Measurements from ENCODE around the gene MRPL36.

Gene MRPL36

DNA sequence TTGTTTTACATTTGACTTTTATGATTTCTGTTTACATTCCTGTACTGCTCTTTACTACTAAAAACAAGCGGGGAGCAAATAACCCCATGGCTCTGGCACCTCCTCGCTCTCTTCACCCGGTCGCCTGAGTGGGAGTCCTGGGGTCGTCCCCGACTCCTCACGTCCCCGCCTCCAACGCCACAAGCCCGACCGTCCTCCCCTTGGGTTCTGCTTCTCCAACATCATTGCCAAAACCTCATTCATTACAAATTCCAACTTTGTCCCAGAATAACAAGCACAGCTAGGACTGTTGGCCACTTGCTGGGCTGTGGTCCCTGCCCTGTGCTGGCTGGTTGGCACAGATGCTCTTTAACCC, 35.1 kb downstream of the MRPL36 start:
- DNase-seq (ENCODE audit: low read depth): no peak

DNA sequence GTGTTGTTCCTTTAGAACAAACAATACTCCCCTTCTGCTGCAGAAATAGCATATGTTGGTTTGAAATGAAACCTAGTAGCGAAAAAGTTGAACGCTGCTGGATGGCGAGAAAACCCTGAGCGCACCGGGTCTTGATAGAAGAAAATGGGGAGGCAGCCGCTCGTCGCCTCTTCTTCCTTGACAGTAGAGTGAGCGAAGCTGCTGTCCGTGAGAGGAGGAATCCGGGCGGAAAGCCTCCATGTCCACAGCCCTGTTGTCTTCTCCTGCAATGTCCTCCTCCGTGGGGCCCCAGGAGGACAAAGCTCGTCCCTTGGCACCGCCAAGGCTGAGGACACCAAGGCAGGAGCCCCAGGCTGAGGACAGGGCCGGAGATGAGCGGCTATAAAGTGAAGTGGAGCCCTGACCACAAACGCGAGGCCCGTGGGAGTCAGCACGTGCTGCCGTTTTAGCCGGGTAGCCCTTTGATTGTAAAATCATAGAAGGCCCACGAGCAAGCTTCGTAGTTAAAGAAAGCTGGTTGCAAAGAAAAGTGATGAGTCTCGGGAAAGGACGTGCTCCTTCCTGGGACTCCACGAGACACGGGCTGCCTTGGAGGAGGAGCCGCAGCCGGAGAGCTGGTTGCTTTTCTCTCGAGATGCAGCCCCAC, 35.6 kb downstream of the MRPL36 start:
- no peak for DNase-seq (ENCODE audit: low read depth)

DNA sequence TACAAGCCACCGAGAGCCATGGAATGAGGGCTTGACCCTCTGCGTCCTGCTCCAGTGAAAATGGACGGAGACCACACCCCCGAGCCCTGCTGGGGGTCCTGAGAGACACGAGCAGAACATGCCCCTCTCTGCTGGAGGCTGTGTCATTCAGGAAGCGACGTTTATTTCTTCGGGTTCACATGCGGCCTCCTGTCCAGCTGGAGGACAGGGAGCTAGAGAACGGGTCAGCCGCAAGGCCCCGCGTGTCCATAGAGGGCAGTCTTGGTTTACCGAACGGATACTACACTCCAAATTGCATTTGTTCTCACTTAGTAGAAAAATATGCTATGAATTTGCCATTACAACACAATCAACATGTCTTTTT, 36.1 kb downstream of the MRPL36 start:
- peak; percentile 24 for DNase-seq (ENCODE audit: low read depth)

DNA sequence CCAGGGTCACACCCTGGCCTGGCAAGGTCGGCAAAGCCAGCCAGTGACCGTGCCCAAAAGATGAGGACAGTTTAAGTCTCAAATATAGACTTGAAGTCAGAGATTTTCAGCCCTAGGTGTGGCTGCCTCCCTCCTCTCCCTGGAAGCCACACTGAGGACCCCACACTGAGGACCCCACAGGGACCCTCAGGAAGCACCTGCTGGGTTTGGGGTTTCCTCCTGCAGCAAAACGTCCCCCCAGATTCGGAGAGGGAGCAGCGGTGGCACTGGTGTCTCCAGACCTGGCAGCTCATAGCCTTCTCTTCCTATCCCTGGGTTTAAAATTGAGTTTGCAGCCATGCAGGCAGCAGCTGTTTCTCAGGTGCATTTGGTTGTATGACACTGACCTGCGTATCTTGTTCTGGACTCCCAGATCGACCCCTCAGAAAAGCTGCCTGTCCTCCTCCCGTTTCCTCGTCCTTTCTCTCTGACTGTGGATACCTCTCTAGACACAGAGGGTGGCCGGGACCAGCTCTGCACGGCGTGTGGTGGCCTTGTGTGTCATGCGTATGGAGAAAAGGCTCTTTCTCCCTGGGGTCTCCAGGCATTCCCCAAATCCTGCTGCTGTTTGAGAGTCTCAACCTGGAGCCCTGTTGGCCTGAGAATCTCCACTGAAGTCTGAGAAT, 36.6 kb downstream of the MRPL36 start:
- no peak for DNase-seq (ENCODE audit: low read depth)

DNA sequence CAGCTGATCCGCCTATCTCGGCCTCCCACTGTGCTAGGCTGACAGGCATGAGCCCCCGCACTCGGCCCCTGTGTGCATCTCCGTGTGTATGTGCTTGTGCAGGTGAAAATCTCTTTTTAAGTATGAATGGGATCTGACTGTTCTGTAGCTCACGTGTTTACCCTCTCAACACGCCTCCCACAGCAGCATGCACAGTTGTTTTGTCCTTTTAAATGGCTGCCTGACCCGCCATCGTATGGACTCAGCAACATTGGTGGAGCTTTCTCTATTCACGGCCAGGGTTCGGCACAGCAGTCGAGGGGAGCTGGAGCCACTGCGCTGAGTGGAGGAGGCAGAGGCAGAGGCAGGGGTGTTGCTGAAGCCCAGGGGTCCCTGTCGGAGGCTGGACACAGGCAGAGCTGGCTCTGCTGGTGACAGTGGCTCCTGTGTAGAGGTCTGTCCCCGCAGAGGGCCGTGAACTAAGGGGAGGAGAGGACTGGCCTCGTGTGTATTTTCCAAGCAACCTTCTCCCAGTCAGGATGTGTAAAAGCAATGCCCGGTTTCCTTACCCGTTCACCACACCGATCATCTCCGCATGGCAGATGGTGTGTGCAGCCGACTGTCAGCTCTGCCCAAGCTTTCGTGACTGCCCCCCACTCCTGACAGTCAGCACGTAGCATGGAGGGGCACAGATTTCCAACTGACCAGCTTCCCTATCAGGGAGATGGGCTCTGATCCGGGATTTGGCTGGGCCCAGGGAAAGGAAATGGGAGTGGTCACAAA, 37.3 kb downstream of the MRPL36 start:
- no peak for DNase-seq (ENCODE audit: low read depth)

DNA sequence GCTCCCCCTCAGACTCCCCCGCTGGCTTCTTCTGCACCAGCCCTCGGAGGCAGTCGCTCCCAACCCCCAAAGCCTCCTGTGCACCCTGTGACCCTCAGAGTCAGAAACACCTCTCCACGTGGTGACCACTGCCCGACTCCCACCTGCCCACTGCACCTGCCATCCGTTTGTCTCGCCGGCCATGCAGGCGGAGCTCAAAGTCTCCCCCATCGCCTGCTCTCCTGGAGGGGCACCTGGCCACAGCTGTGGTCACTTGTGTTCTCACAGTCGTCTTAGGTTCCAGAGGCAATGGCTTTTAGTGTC, 38.2 kb downstream of the MRPL36 start:
- no peak for DNase-seq (ENCODE audit: low read depth)

DNA sequence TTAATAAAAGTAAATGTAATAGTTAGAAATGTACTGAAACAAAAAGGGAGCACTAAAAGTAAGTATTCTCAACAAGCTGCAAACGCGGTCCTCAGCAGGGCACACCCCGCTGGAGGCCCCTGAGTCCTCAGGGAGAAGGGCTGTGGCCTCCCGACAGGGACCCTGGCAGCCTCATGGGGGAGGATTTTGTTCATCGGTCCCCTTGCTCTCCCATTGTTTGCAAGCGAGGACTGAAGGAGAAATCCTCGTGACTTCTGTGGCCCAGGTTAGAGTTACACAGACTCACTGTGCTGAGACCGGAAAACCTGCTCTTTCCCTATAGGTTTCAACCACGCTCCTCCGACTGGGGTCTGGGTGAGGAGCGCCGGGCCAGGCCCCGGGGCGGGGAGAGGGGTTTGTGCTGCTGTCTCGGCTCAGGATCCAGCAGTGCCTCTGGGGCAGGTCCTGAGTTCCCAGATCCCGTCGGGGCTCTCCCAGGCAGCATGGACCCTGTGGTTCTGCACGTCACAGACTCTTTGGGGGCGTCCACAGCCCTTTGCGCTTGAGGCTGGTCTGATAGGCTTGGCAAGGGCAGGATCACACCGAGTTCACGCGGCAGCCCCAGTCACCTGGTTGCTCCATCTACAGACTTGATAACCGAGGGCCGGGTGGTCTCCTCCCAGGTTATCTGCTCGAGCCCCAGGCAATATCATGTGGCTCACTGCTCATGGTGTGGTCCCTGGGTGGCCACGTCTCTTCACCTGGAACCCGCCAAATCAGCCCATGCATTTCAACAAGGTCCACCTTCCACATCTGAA, 38.8 kb downstream of the MRPL36 start:
- DNase-seq (ENCODE audit: low read depth): no peak

DNA sequence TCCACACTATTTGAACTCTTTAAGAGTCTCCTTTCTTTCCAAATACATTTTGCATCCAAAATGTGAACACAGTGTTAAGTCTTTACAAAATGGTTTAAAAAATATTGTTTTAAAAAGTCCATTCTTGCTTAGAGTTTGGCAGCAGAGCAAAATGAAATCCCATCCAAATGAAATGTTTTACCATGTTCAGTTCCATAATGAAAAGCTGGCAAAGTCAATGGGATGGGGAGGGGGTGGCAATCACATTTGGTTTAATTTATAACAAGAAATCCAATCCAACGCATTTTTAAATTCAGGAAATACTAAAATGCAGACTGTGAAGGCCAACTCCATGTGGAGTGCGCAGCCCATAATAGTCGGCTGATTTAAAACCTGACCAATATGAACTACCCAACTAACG, 39.4 kb downstream of the MRPL36 start:
- no peak for DNase-seq (ENCODE audit: low read depth)

DNA sequence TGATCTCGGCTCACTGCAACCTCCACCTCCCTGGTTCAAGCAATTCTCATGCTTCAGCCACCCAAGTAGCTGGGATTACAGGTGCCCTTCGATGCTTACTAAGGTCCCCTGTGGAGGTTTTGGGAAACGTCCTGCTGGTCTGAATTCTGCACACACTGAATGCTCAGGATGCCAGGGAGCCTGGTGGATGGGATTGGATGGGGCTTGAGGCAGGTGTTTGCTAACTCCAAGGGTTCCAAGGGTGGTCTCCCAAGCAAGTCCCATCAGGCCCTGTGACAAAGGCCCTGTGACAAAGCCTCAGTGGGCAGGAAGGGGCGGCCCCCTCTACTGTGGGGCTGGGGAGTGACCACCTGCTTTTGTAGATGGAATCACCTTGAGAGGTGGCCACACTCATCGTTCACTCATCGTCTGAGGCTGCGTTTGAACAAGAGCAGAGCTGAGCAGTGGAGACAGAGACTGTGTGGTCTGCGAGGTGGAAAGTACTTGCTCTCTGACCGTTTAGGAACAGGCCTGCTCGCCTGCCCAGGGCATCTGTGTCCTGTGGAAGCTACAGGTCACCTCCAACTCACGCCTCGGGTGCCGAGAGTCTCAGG, 40.2 kb downstream of the MRPL36 start:
- no peak for DNase-seq (ENCODE audit: low read depth)

DNA sequence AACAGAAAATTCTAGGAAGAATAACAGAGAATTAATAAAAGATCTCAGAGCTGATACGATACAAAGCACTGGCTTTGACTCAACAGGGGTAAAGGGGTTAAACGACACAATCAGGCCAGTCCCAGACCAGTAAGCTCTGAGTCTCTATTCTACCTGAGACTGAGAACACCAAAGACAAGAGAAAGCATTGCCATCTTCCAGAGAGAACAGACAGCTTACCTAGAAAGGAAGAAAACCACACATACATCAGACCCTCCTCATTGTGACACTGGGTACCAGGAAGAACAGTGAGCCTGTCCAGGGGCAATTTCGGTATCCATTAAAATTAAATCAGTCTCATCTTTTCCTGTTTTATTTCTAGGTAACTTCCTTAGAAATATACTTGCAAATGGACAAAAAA, 41.1 kb downstream of the MRPL36 start:
- DNase-seq (ENCODE audit: low read depth): no peak

DNA sequence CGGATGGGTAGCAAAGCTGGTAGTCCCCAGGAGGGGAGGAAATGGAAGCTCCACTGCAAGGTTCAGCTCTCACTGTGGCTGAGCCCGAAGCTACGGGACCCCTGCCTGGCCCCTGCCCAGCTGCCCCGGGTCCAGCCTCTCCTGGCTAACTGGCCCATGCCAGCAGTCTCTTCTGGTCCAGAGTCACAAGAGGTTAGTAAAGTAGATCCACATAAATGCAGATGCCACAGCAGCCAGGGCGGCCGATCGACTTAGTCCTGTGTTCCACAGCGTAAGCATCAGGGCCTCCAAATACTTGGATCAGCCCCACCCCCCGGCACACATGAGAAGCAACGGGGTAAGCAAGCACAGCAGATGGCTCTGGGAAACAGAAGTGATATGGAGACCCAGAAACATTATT, 42.1 kb downstream of the MRPL36 start:
- DNase-seq (ENCODE audit: low read depth): no peak

DNA sequence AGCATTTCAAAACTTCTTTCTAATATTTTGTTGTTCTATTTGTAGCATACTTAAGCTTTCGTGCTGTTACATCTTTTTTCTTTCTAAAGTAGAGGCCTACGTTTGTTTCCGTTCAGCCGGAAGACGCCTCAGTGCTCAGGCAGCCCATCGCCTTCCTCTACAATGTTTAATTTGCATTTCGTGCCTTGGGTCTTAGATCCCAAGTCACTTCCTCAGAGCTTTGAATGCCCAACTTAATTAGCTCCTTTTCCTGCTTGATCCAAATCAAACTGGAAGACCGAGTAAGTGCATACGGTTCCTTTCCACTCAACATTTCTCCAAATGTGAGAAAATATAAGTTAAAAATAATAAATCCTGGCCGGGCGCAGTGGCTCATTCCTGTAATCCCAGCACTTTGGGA, 43.2 kb downstream of the MRPL36 start:
- DNase-seq (ENCODE audit: low read depth): no peak

DNA sequence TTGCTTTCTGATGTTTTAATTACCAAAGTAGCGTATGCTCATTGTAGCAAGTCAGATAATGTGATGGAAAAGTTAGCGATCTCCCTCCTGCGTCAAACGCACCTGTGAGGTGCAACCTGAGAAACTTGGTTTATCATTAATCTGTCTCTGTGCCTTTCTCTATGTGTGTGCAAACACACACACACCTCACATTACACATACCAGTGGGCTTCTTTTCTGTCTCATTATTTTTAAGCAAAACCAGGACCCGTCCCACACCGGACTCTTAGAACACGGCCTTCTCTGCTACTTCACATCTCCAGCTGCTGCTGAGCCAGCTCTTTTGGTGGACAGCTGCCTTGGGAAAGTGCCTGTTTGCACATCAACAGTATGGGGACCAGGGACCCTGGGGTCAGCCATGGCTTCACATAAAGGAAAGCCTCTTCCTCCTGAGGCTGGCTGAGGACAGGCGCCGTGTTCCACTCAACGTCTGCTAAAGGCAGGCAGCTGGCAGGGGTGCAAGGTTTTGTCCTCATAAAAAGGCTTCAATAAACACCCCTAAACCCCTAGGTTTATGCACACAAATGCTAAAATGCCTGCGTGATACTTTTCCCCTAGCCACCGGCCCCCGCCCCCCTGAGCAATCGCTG, 44.2 kb downstream of the MRPL36 start:
- DNase-seq (ENCODE audit: low read depth): no peak

DNA sequence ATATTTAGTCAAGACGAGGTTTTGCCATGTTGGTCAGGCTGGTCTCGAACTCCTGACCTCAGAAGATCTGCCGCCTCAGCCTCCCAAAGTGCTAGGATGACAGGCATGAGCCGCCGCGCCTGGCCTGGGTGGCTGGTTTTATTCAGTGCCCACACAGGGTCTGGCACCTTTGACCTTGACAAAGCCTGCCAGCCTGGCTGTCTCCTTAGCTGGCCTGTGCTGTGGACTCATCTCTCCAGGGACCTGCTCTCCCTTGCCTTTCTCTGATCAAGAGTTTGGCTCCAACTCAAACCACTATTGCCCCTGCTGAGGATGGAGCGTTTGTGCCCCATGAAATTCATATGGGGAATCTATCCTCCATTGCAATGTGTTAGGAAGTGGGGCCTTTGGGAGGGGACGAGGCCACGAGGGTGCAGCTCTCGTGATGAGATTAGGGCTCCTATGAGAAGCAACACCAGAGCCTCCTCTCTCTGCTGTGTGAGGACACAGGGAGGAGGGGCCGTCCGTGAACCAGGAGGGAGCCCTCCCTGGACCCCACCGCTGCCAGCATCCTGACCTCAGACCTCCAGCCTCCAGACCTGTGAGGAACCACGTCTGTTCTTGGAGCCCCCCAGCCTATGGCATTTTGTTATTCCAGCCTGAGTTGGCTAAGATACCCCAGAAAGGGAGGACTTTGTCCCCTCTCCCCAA, 45.0 kb downstream of the MRPL36 start:
- no peak for DNase-seq (ENCODE audit: low read depth)

DNA sequence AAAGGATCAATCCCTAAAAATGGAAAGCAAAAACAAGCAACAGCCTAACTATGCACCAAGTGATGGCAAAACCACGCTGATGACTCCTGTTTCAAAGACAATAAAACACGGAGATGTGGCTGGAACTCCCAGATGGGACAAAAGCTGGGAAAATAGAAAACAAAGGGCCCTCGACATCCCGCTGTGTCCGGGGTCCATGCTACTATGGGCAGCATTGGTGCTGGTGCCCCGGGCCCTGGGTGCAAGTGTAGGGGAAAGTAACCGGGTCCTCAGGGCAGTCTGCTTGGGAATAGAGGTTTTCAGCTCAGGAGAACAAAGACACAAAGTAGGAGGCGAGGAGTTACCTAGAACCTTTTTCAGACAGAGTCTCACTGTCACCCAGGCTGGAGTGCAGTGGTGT, 46.1 kb downstream of the MRPL36 start:
- no peak for DNase-seq (ENCODE audit: low read depth)

DNA sequence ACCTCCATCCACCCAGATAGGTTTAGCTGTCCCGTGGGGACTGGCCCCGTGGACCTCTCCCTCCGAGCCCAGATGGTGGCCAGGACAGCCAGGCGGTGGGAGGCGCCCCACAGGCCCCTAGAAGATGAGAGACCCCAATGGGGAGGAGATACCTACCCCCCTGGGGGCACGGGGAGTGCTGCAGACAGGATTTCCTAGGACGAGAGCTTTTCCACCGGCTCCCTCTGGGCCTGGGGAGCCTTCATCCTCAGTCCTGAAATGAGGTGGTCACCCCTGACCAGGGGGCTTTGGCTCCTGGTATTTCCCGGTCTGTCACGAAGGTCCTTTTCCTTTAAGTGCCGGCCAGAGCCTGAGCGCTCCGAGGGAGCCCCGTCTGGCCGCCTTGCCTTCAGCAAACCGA, 46.8 kb downstream of the MRPL36 start:
- no peak for DNase-seq (ENCODE audit: low read depth)

DNA sequence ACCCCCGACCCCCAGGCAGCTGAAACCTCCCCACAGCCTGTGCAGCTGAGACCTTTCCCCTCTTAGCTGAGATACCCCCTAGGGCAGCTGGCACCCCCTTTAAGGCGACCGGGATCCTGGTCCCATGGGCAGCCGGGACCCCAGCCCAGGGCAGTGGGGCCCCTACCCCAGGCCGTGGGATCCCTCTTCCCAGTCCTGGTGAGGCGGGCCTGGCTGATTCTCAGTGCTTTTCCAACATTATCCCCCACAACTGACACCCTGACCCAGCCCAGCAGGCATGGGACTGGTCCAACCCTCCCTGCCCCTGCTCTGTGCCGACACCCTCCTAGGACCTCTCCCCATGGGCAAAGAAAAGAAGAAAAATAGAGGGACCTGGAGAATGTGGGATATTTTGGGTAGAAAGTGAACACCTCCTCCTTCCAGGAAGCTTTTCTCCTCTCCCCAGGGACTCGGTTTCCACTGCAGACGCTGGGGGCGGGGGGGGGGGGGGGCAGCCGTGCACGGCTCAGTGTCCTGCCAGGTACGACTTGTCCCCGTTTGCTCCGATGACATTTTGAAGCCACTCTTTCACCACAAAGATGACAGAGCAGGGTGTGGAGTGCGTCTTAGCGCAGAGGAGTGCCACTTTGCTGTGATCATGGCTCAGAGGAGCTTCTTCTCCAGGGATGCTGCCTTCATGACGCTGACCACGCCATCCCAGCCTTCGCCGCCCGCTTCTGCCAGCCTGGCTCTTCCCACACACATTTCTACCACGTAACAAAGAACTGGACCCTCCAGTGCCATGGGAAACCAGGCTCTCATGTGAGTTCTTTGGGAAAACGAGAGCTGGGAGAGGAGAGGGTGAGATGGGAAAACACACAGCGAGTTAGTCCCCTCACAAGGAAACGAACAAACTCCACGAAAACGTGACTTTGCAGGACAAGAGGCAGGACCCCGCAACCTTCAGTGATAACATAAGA, 47.5 kb downstream of the MRPL36 start:
- no peak for DNase-seq (ENCODE audit: low read depth)

DNA sequence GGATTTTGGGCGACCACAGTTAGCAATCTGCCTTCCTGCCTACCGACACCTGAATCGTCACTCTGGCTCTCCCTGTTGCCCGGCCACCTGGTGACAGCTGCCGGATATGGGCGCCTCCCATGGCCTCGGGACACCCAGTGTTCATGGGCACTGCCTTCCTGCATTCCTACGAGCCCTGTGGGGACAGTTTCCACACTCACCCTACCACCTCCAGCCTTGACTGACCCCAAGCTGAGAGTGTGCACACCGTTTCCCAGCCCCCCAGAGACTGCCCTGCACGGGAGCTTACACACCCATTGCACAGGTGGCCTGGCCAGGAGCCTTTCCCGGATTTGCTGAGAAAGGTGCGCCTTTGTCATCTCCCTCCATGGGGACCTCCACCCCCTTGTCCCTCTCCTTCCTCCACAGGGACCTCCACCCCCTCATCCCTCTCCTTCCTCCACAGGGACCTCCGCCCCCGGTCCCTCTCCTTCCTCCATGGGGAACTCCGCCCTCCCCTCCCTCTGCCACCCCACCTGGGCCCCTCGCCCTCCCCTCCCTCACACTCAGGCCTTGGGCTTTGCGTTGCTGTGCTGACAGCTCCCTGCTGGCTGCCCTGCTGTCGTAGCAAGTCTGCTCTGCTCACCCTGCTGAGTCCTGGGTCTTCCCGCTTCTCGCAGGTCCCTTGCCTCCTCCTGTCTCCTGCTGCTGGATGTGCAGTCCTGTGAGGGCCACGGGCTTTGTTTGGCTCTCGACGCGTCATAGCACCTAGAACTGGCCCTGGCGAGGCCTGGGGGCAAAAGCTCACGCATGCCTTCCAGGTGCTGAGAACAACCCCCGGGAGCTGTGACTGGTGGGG, 48.4 kb downstream of the MRPL36 start:
- DNase-seq (ENCODE audit: low read depth): no peak

DNA sequence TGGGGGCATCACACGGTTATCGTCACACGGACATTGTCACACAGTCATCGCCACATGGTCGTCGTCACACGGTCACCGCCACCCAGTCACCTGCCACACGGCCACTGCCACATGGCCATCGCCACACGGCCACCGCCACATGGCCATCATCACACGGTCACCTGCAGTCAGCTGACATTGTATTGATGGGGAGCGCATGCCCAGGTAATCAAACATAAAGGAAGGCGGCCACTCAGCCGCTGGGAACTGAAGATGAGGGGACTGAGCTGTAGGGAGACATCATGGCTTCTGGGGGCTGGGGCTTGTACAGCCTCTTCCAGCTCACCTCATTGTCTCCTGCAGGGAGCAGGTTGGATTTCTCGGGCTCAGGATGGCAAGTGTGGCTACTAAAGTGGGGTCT, 49.2 kb downstream of the MRPL36 start:
- DNase-seq (ENCODE audit: low read depth): no peak

Data from stimulated activated CD8-positive, alpha-beta memory T cell treated with anti-CD3 and anti-CD28 coated beads, Interleukin-12 subunit alpha, Interleukin-12 subunit beta, amount 100 ng/mL, for 1 hour (primary cell).